Panc1 (cell line): Measurements from ENCODE around the gene POMT2. TPM values are rescaled to one million over a fixed set of nuclear protein-coding genes. Genes with fewer than 3 reads are reported as not detected.

Source experiments
- ATAC-seq: fragments of 200-7000 bp; cut with Tn5 transposase; 2 replicates; pipeline ENCODE4 v1.9.1; 2020; ENCODE audit warnings: mild to moderate bottlenecking, moderate library complexity
- BruUV-seq: library from RNA; stranded (reverse); fragments of 400-500 nt; replicated peaks from 2 replicates; lab custom pipeline; 2021; lab: Mats Ljungman, UMichigan
- CTCF ChIA-PET: fragments of 300-600 bp; sonication (Branson Sonifier 250); formaldehyde crosslinking; loops from one replicate; lab custom pipeline; 2022; ENCODE audit warnings: antibody characterized with exemption; lab: Charles Lee
- POLR2A ChIA-PET: fragments of 300-600 bp; sonication (Branson Sonifier 250); formaldehyde crosslinking; loops from one replicate; lab custom pipeline; 2022; ENCODE audit warnings: antibody characterized with exemption; lab: Charles Lee
- DNase-seq: peaks from one replicate; pipeline ENCODE4 v3.0.0-alpha.2; 2010; ENCODE audit warnings: low read depth, low spot score
- H3K27ac ChIP-seq: 2 replicates; pipeline ENCODE4 v1.5.1; 2011; ENCODE audit warnings: mild to moderate bottlenecking, low read length, inconsistent platforms
- H3K27me3 ChIP-seq: fragments of 200-500 bp; sonication (Bioruptor generic); 2 replicates; pipeline ENCODE4 v1.6.0; 2014; ENCODE audit warnings: low read length, inconsistent platforms; ENCODE audit not compliant: control insufficient read depth, insufficient read depth
- H3K36me3 ChIP-seq: fragments of 200-500 bp; sonication (Bioruptor generic); 2 replicates; pipeline ENCODE4 v1.5.1; 2014; ENCODE audit warnings: inconsistent platforms, mild to moderate bottlenecking, low read length, moderate library complexity; ENCODE audit not compliant: control insufficient read depth, insufficient read depth
- H3K4me1 ChIP-seq: 2 replicates; pipeline ENCODE4 v1.5.1; 2011; ENCODE audit warnings: inconsistent platforms, mild to moderate bottlenecking, low read length, moderate library complexity; ENCODE audit not compliant: control insufficient read depth, insufficient read depth
- H3K4me3 ChIP-seq, 2 experiments: 2 replicates each; pipeline ENCODE4 v1.5.1; 2011 to 2012; ENCODE audit warnings: low read depth in 2 of 2, low read length in 2 of 2, mild to moderate bottlenecking in 2 of 2, inconsistent platforms in 1 of 2, moderate library complexity in 1 of 2
- H3K9me3 ChIP-seq: fragments of 200-500 bp; sonication (Bioruptor generic); 2 replicates; pipeline ENCODE4 v1.5.1; 2014; ENCODE audit warnings: low read depth, mild to moderate bottlenecking, inconsistent platforms, low read length, moderate library complexity; ENCODE audit not compliant: control insufficient read depth, insufficient read depth
- CTCF ChIP-seq: fragments of 450-650 bp; IDR thresholded peaks from 2 replicates; pipeline ENCODE4 v1.5.1; 2017; ENCODE audit warnings: mild to moderate bottlenecking
- POLR2AphosphoS5 ChIP-seq: IDR thresholded peaks from 2 replicates; pipeline ENCODE4 v1.6.1; 2012; ENCODE audit warnings: mild to moderate bottlenecking, low read depth, low read length, moderate library complexity
- REST ChIP-seq, 2 experiments: IDR thresholded peaks; 2 replicates each; pipeline ENCODE4 v1.6.1; 2011 to 2012; ENCODE audit warnings: low read depth in 2 of 2, control low read depth in 1 of 2, low read length in 1 of 2, mild to moderate bottlenecking in 1 of 2, moderate library complexity in 1 of 2; ENCODE audit not compliant: insufficient read depth in 1 of 2
- SIN3A ChIP-seq: IDR thresholded peaks from 2 replicates; pipeline ENCODE4 v1.6.1; 2012; ENCODE audit warnings: low read depth, mild to moderate bottlenecking, low read length, moderate library complexity, borderline replicate concordance; ENCODE audit not compliant: insufficient read depth
- TCF7L2 ChIP-seq: IDR thresholded peaks from 2 replicates; pipeline ENCODE4 v1.6.1; 2011; ENCODE audit warnings: mild to moderate bottlenecking, low read depth, low read length, inconsistent platforms
- in situ Hi-C: cut with HindIII; loops from 2 replicates; pipeline ENCODE4 v1.10.0; 2016; ENCODE audit warnings: low sequenced_read_pairs, low pct_unique_long_range_greater_than_20kb
- intact Hi-C: fragments of 100-400 bp; cut with micrococcal nuclease; formaldehyde crosslinking; loops from one replicate; pipeline ENCODE4 v1.10.0; 2022; ENCODE audit not compliant: unreplicated experiment
- total RNA-seq: library from RNA; stranded (reverse); gene quantifications from one replicate; pipeline ENCODE4 v1.2.1, GENCODE V29; 2021; ENCODE audit not compliant: unreplicated experiment

POMT2 gene
- total RNA-seq, 1 experiment from 2014 or later = 43.5 TPM

GRCh38 chr14:77347751-77348150 is 27.1 kb upstream of the POMT2 start:
- in situ Hi-C loops (no loop called here), intact Hi-C loops (no loop called here)
- ChIA-PET CTCF (no interaction called here), POLR2A (no interaction called here)
- no TSS peak for BruUV-seq
- no peak overlapping the region for H3K4me3 ChIP-seq
- no peaks in the 10 kb centered on the region for H3K27me3 ChIP-seq
- H3K27ac ChIP-seq = no peak overlapping the region
- no peaks in the 10 kb centered on the region for H3K36me3 ChIP-seq
- no peaks in the 10 kb centered on the region for H3K4me1 ChIP-seq
- no peak for TF ChIP-seq CTCF
- TF ChIP-seq POLR2AphosphoS5 = no peak
- TF ChIP-seq TCF7L2 = no peak
- TF ChIP-seq SIN3A = no peak
- TF ChIP-seq REST (IDR thresholded peaks at IDR 0.05; ENCODE audit: insufficient read depth in 1 of 2, low read depth in 2 of 2, low read length in 1 of 2) = no peak
- ATAC-seq (no peak), DNase-seq (no peak)
- no peaks in the 10 kb centered on the region for H3K9me3 ChIP-seq

- Histone ChIP-seq H3K27ac (no peak overlapping the region), H3K27me3 (no peaks in the 10 kb centered on the region), H3K4me1 (no peaks in the 10 kb centered on the region), H3K4me3 (no peak overlapping the region), H3K9me3 (no peaks in the 10 kb centered on the region), H3K36me3 (no peaks in the 10 kb centered on the region)
- intact Hi-C loops (no loop called here), in situ Hi-C loops (no loop called here)
- ChIA-PET POLR2A (no interaction called here), CTCF (no interaction called here)
- ATAC-seq = no peak
- TF ChIP-seq TCF7L2 = no peak
- no peak for TF ChIP-seq SIN3A
- TF ChIP-seq CTCF = no peak
- no peak for TF ChIP-seq POLR2AphosphoS5
- TF ChIP-seq REST (IDR thresholded peaks at IDR 0.05; ENCODE audit: insufficient read depth in 1 of 2, low read depth in 2 of 2, low read length in 1 of 2) = no peak
- BruUV-seq = no TSS peak
- DNase-seq = no peak
These were observed 25.8 kb upstream of the POMT2 start for GRCh38 chr14:77346495-77346894.
